ENCODE measurements around the gene ALDOA. TPM values are rescaled to one million over a fixed set of nuclear protein-coding genes. Genes with fewer than 3 reads are reported as not detected.
"Not testable (repeated sequence)": the region's sequence is repeated elsewhere in the genome, so short reads cannot be mapped to it uniquely, and the experiment has no call there.

Gene ALDOA
- polyA plus RNA-seq, 1 experiment = 1,788 TPM

DNA sequence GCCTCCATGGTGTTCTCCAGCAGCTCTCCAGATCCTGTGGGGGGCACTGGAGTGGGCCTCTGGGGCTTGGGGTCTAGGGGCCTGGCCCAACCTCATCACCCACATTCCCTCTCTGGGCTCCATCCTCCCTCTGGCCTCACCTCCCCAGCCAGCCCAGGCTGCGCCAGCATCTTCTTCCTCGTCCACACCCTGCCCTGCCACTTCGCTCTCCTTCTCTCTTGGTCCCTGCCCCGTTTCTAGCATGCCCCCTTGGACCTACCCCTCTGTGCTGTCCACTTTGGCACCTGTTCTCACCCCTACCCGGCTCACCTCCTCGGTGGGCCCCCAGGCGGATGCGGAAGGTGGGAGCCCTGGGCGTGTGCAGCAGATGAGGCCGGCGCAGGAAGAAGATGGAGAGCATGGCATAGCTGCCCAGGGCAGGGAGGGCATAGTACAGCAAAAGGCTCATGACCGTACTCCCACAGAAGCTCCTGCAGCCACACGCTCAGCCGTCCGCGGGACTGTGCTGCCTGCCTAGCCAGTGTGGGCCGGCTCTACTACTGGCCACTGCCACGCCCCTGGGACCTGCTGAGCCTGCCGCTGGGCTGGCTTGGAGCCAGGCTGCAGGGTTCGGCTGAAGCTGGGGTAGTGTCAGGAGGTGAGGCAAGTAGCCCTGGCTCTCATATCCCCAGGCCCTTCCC is 47.6 kb downstream of the ALDOA start, which contains the start of gene GDPD3:
GDPD3 (minus strand) TSS at position 507 of the 680 bp plus-strand sequence; CDS start at position 448, 59 bp downstream.
- ChIA-PET CTCF (interaction anchor here (0.6 to 4.6 kb wide), 12 partner anchors 8 to 296 kb away, joined by 3 to 25 read pairs (median 6); partner anchors contain the start of genes MAPK3, TBX6 and ZNF771), POLR2A (no interaction called here)
- H3K27me3 ChIP-seq (ENCODE audit: control insufficient read depth, insufficient read depth, low read length) = no peaks in the 10 kb centered on the region
- no peak within 1 kb of the TSS for H3K4me3 ChIP-seq (ENCODE audit: low read depth, low read length)
- TF ChIP-seq, protein P1, sequence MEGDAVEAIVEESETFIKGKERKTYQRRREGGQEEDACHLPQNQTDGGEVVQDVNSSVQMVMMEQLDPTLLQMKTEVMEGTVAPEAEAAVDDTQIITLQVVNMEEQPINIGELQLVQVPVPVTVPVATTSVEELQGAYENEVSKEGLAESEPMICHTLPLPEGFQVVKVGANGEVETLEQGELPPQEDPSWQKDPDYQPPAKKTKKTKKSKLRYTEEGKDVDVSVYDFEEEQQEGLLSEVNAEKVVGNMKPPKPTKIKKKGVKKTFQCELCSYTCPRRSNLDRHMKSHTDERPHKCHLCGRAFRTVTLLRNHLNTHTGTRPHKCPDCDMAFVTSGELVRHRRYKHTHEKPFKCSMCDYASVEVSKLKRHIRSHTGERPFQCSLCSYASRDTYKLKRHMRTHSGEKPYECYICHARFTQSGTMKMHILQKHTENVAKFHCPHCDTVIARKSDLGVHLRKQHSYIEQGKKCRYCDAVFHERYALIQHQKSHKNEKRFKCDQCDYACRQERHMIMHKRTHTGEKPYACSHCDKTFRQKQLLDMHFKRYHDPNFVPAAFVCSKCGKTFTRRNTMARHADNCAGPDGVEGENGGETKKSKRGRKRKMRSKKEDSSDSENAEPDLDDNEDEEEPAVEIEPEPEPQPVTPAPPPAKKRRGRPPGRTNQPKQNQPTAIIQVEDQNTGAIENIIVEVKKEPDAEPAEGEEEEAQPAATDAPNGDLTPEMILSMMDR (IDR thresholded peaks at IDR 0.05; ENCODE audit: insufficient read depth, low read depth, low read length) = no peak
- DNase-seq (ENCODE audit: low read depth) = no peak
- peaks cover 24% of the 10 kb centered on the region for H3K36me3 ChIP-seq (ENCODE audit: control insufficient read depth, insufficient read depth, low read length)

DNA sequence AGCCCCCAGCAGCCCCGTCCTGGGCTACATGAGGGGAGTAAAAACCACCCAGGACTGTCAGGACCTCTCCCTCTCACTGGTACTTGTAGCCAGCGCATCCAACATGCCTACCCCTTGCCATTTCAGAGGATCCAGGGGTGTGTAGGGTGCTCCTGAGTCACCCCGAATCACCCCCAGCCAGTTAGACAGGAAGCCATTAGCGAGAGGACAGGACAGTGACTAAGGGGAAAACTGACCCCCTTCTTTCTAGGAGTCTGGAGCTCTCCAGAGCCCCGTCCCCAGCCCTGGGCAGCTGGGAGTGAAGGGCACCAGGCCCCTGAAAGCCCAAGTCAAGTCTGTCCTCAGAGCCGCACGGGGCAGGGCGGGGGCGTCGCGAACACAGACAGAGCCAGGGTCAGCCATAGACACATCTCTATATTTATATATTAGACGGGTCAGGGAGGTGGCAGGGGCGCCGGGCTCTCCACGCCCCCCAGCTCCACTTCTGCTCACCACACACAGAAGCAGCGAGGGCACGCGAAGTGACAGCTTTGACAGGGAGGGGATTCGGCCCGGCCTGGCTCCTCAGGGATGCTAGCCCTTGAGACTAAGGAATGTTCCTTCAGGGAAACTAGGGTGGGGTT is 48.3 kb downstream of the ALDOA start:
- no peak for DNase-seq (ENCODE audit: low read depth)
- Histone ChIP-seq H3K27me3 (ENCODE audit: control insufficient read depth, insufficient read depth, low read length) (no peaks in the 10 kb centered on the region), H3K36me3 (ENCODE audit: control insufficient read depth, insufficient read depth, low read length) (peaks cover 22% of the 10 kb centered on the region), H3K4me3 (ENCODE audit: low read depth, low read length) (no peak overlapping the region)
- POLR2A ChIA-PET = no interaction called here
- TF ChIP-seq, protein P1 (IDR thresholded peaks at IDR 0.05; ENCODE audit: insufficient read depth, low read depth, low read length) = no peak
- CTCF ChIA-PET = interaction anchor here (0.8 to 4.6 kb wide), 7 partner anchors 8 to 295 kb away, joined by 4 to 25 read pairs (median 12); partner anchors contain the start of genes MAPK3 and TBX6

DNA sequence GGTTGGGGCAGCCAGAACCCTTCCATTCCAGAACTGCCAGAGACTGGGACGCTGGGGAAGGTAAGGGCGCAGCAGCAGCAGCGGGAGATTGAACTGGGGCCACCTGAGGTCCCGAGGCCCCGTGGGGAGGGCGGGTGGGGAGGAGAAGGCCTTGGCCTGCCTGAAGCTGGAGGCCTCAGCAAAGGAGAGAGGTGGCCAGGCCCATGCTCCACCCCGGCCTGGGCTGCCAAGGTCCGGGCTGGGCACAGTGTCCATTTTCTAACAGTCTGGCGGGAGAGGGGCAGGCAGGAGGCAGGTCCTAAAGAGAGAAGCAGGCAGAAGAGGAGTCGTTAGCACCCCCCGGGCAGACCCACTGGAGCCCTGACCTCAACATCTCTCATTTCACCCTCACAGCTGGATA is 48.9 kb downstream of the ALDOA start:
- POLR2A ChIA-PET = no interaction called here
- TF ChIP-seq, protein P1 (IDR thresholded peaks at IDR 0.05; ENCODE audit: insufficient read depth, low read depth, low read length) = no peak
- H3K36me3 ChIP-seq (ENCODE audit: control insufficient read depth, insufficient read depth, low read length) = peaks cover 22% of the 10 kb centered on the region
- no peaks in the 10 kb centered on the region for H3K27me3 ChIP-seq (ENCODE audit: control insufficient read depth, insufficient read depth, low read length)
- CTCF ChIA-PET = interaction anchor here (2.4 to 4.6 kb wide), 4 partner anchors 10 to 23 kb away, joined by 12 to 25 read pairs (median 18); partner anchors contain the start of genes MAPK3 and TBX6
- no peak for DNase-seq (ENCODE audit: low read depth)
- H3K4me3 ChIP-seq (ENCODE audit: low read depth, low read length) = no peak overlapping the region

DNA sequence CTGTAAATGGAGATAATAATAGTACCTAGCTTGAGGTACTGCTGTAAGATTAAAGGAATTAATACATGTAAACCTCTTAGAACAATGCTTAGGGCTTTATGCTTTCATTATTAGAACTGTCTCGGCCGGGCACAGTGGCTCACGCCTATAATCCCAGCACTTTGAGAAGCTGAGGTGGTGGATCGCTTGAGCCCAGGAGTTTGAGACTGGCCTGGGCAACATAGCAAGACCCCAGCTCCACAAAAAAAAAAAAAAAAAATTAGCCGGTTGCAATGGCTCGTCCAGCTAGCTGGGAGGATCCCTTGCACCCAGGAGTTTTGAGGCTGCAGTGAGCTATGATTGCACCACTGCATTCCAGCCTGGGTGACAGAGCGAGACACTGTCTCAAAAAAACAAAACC is 49.3 kb downstream of the ALDOA start:
- peaks cover 22% of the 10 kb centered on the region for H3K36me3 ChIP-seq (ENCODE audit: control insufficient read depth, insufficient read depth, low read length)
- H3K4me3 ChIP-seq (ENCODE audit: low read depth, low read length); H3K27me3 ChIP-seq (ENCODE audit: control insufficient read depth, insufficient read depth, low read length); DNase-seq (ENCODE audit: low read depth): not testable (repeated sequence)
- ChIA-PET POLR2A (interaction anchor here (0.6 kb wide), 1 partner anchor 67 kb away, joined by 10 read pairs; no protein-coding TSS in a partner anchor), CTCF (interaction anchor here (3.4 to 4.6 kb wide), 3 partner anchors 9 to 23 kb away, joined by 16 to 25 read pairs (median 21); partner anchors contain the start of genes MAPK3 and TBX6)

DNA sequence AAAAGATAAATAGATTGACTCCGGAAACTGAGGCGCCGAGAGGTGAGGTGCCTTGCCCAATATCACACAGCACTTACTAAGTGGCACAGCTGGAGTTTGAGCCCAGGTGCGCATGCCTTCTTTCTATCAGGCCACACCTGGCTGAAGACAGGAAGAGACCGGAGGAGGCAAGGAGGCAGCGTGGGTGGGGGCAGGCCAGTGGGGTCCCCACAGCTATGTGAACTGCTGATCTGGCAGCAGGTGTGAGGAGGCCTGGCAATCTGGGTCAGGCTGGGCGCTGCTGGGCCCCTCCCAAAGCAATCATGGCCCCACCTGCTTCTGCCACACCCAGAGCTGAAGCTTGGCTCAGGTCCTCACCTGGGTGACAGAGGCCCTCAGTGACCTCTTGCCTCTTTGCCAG is 49.7 kb downstream of the ALDOA start:
- TF ChIP-seq, protein P1 (IDR thresholded peaks at IDR 0.05; ENCODE audit: insufficient read depth, low read depth, low read length) = no peak
- H3K4me3 ChIP-seq (ENCODE audit: low read depth, low read length) = no peak overlapping the region
- H3K36me3 ChIP-seq (ENCODE audit: control insufficient read depth, insufficient read depth, low read length) = peaks cover 24% of the 10 kb centered on the region
- POLR2A ChIA-PET = interaction anchor here (0.6 kb wide), 1 partner anchor 67 kb away, joined by 10 read pairs; no protein-coding TSS in a partner anchor
- no peak for DNase-seq (ENCODE audit: low read depth)
- H3K27me3 ChIP-seq (ENCODE audit: control insufficient read depth, insufficient read depth, low read length) = no peaks in the 10 kb centered on the region
- CTCF ChIA-PET = no interaction called here
